ENCODE results near the gene SSR2. TPM values are rescaled to one million over a fixed set of nuclear protein-coding genes. Genes with fewer than 3 reads are reported as not detected.

Gene SSR2
- total RNA-seq, 1 donor from 2014 or later, result 77.6 TPM

DNA sequence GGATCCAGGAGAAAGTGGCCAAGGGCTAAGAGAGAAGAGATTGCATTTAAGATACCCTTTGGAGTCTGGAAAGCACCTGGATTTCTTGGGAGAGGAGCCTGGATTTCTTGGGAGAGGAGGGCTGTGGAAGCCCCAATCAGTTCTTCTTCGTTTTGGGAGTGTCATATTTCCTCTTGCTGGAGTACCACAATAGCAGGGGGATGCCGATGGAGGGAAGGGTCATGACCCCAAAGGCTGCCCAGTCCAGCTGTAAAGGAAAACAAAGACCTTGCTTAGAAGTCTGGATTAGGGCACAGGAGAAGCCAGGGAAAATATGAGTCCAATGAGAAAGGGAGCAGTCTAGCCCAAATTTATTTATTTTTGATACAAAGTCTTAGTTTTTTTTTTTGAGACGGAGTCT lies 11.3 kb downstream of the SSR2 start:
- Histone ChIP-seq H3K27me3 (ENCODE audit: low read depth) (no peaks in the 10 kb centered on the region), H3K4me3 (no peak overlapping the region), H3K27ac (replicated peaks) (no peak overlapping the region), H3K4me1 (no peaks in the 10 kb centered on the region), H3K9me3 (replicated peaks) (no peaks in the 10 kb centered on the region), H3K36me3 (peaks cover 62% of the 10 kb centered on the region)
- DNase-seq, result no peak
- TF ChIP-seq, protein P1, sequence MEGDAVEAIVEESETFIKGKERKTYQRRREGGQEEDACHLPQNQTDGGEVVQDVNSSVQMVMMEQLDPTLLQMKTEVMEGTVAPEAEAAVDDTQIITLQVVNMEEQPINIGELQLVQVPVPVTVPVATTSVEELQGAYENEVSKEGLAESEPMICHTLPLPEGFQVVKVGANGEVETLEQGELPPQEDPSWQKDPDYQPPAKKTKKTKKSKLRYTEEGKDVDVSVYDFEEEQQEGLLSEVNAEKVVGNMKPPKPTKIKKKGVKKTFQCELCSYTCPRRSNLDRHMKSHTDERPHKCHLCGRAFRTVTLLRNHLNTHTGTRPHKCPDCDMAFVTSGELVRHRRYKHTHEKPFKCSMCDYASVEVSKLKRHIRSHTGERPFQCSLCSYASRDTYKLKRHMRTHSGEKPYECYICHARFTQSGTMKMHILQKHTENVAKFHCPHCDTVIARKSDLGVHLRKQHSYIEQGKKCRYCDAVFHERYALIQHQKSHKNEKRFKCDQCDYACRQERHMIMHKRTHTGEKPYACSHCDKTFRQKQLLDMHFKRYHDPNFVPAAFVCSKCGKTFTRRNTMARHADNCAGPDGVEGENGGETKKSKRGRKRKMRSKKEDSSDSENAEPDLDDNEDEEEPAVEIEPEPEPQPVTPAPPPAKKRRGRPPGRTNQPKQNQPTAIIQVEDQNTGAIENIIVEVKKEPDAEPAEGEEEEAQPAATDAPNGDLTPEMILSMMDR (IDR thresholded peaks at IDR 0.05; ENCODE audit: borderline replicate concordance), result no peak
- intact Hi-C loops (cut with micrococcal nuclease), result no loop called here

DNA sequence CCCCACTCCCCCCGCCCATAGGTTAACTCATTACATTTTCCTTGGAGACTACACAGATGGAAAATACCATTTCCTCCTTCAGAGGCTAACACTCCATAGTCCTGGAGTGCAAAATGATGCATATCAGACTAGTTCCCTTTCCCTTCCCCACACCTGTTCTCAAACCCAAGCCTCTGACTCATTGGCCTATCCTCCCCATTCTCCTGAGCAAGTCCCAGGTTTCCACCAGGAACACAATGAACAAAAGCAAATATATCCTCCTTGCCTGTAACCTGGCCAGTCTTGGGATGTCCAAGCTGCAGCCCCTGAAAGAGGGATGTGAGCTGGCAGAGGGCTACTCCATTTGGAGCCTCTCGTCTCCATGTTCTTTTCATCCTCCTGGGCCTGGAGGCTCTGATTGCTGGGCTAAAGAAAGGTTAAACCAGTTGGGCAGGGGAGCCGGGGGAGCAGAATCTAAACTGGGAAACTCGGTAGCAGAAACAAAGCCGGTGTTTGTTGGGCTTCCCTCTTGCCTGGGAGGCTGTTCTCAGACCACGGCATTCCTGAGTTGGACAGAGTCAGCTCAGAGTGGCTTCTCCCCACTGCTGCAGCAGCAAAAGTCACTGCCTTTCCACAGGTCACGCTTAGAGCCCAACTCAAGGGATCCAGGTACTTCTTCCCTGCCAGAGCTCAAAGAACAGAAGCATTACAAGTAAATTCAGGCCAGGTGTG lies 13.9 kb downstream of the SSR2 start:
- Histone ChIP-seq H3K4me3 (no peak overlapping the region), H3K9me3 (replicated peaks) (no peaks in the 10 kb centered on the region), H3K27me3 (ENCODE audit: low read depth) (no peaks in the 10 kb centered on the region), H3K4me1 (no peaks in the 10 kb centered on the region), H3K27ac (replicated peaks) (no peak overlapping the region), H3K36me3 (peaks cover 36% of the 10 kb centered on the region)
- intact Hi-C loops (cut with micrococcal nuclease), result no loop called here
- TF ChIP-seq, protein P1 (IDR thresholded peaks at IDR 0.05; ENCODE audit: borderline replicate concordance), result no peak
- no peak for DNase-seq

DNA sequence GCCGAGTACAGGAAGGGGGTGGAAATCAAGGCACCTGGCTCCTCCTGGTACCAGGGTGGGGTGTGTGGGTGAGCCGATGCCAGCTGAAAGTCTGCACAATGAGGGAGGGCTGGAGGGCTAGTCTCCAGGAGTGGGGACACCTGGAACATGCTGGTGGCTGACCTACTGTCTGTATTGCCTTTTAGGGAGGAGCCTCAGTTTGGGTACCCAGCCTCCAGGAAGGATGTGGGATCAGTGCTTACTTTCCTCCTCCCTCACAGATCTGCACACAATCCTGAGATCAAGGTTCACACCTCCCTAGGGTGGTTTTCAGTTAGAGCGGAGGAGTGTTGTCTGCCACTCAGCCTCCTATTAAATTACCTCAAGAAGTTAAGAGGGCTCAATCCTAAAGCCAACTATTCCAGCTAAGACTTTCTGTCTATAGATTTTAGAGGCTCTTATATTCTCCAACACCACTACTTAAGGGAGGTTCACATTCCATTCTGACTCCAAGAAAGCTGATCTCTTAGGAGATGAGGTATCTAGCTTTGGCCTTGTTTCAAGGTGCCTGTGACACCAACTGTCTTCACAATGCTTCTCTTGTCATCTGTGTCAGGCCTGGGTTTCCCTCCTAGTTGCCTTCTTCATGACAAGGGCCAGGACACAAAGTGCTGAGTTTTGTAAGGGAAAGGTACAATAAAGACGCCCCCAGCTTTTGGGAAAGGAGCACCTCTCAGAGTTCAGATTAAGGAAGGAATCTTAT lies 15.7 kb downstream of the SSR2 start:
- no peaks in the 10 kb centered on the region for H3K27me3 ChIP-seq (ENCODE audit: low read depth)
- no peak for DNase-seq
- H3K36me3 ChIP-seq, result peaks cover 18% of the 10 kb centered on the region
- peaks cover 9% of the 10 kb centered on the region for H3K4me1 ChIP-seq
- H3K4me3 ChIP-seq, result no peak overlapping the region
- no peaks in the 10 kb centered on the region for H3K9me3 ChIP-seq (replicated peaks)
- TF ChIP-seq, protein P1 (IDR thresholded peaks at IDR 0.05; ENCODE audit: borderline replicate concordance), result no peak
- intact Hi-C loops (cut with micrococcal nuclease), result no loop called here
- H3K27ac ChIP-seq (replicated peaks), result no peak overlapping the region

GRCh38 chr1:156003923-156004188 lies 16.9 kb downstream of the SSR2 start:
- Histone ChIP-seq H3K27ac (replicated peaks) (no peak overlapping the region), H3K27me3 (ENCODE audit: low read depth) (no peaks in the 10 kb centered on the region), H3K36me3 (peaks cover 6% of the 10 kb centered on the region), H3K4me3 (no peak overlapping the region), H3K9me3 (replicated peaks) (no peaks in the 10 kb centered on the region), H3K4me1 (peaks cover 9% of the 10 kb centered on the region)
- intact Hi-C loops (cut with micrococcal nuclease), result no loop called here
- no peak for DNase-seq
- TF ChIP-seq, protein P1 (IDR thresholded peaks at IDR 0.05; ENCODE audit: borderline replicate concordance), result no peak

GRCh38 chr1:156002188-156002911 lies 18.4 kb downstream of the SSR2 start:
- H3K4me3 ChIP-seq, result no peak overlapping the region
- TF ChIP-seq, protein P1 (IDR thresholded peaks at IDR 0.05; ENCODE audit: borderline replicate concordance), result no peak
- intact Hi-C loops (cut with micrococcal nuclease), result no loop called here
- no peak overlapping the region for H3K27ac ChIP-seq (replicated peaks)
- no peak for DNase-seq
- peaks cover 9% of the 10 kb centered on the region for H3K4me1 ChIP-seq
- H3K27me3 ChIP-seq (ENCODE audit: low read depth), result no peaks in the 10 kb centered on the region
- H3K9me3 ChIP-seq (replicated peaks), result no peaks in the 10 kb centered on the region
- H3K36me3 ChIP-seq, result no peaks in the 10 kb centered on the region

All from left ventricle myocardium inferior (tissue), 1 donor.